Erythroblast (primary cell): Measurements from ENCODE around the gene RNF144A.

ENCODE experiments used
- GATA1 ChIP-seq: IDR thresholded peaks from 2 replicates; pipeline ENCODE4 v1.6.1; 2011; ENCODE audit warnings: low read depth, mild to moderate bottlenecking, control low read depth, low read length, moderate library complexity
- POLR2A ChIP-seq: IDR thresholded peaks from 2 replicates; pipeline ENCODE4 v1.6.1; 2011; ENCODE audit warnings: mild to moderate bottlenecking, low read length

DNA sequence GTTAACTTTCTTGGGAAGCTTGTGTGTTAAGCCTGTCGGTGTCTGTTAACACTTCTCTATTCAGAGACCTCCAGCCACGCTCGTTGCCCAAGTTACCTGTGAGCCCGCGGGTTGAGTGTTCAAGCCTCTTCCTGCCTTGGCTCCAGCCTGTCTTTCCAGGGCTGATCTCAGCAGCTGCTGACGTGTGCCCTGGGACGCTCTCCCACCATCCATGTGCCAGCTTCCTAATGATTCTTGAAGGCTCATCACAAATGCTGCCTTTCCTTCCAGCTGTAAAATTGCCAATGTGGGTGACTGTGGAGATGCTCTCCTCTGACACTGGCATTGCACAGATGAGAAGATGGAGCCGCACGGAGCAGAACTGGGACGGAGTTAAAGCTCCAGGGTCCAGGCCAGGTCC, 6.1 kb downstream of the RNF144A start:
- no peak for TF ChIP-seq POLR2A
- TF ChIP-seq GATA1: no peak
